SK-N-MC (cell line): ENCODE data around the gene PLCXD1.

Experiments
- EZH2 ChIP-seq: fragments of 200-600 bp; sonication (generic); IDR thresholded peaks from one replicate; pipeline ENCODE4 v1.6.1; 2017; ENCODE audit warnings: antibody characterized with exemption
- FOXP2 ChIP-seq: optimal IDR thresholded peaks from 2 replicates; pipeline ENCODE3; 2011; ENCODE audit warnings: mild to moderate bottlenecking, moderate library complexity; ENCODE audit not compliant: insufficient read depth; ENCODE audit errors: extremely low read length, control extremely low read depth
- POLR2AphosphoS5 ChIP-seq: IDR thresholded peaks from 2 replicates; pipeline ENCODE4 v1.6.1; 2012; ENCODE audit warnings: mild to moderate bottlenecking, low read depth, low read length, borderline replicate concordance

- TF ChIP-seq EZH2: no peak
- TF ChIP-seq POLR2AphosphoS5: no peak
- TF ChIP-seq FOXP2: no peak
Measured at GRCh38 chrX:261919-262352, 19.2 kb upstream of the PLCXD1 start.
